H1 (cell line): ENCODE results near the gene MTMR4. TPM values are rescaled to one million over a fixed set of nuclear protein-coding genes. Genes with fewer than 3 reads are reported as not detected.

ENCODE experiments used
- CHD7 ChIP-seq: fragments of 300-600 bp; sonication (generic); IDR thresholded peaks from 2 replicates; pipeline ENCODE4 v1.7.1; 2012; ENCODE audit warnings: low read length, moderate library complexity, mild to moderate bottlenecking, inconsistent platforms; ENCODE audit not compliant: insufficient replicate concordance
- KDM5A ChIP-seq: fragments of 200-600 bp; IDR thresholded peaks from 2 replicates; pipeline ENCODE4 v1.7.1; 2012; ENCODE audit warnings: mild to moderate bottlenecking, low read length, inconsistent platforms, mixed read lengths
- MAX ChIP-seq: IDR thresholded peaks from 2 replicates; pipeline ENCODE4 v1.6.1; 2012; ENCODE audit warnings: inconsistent platforms
- polyA plus RNA-seq, 7 experiments: library from polyadenylated mRNA; depleted of rRNA in 3 of 7; stranded (reverse) in 5 of 7; unstranded in 2 of 7; fragments of >200 nt in 5 of 7; fragments of 200-250 nt in 2 of 7; gene quantifications; 1 replicate in 5 of 7; 2 replicates in 1 of 7; 4 replicates in 1 of 7; pipeline versions ENCODE4 v1.2.1 to v1.2.3, GENCODE V29; 2011 to 2013; ENCODE audit warnings: missing spikeins in 2 of 7, mixed read lengths in 2 of 7
- total RNA-seq: library from RNA; stranded (reverse); fragmentation: NEBNext Ultra II Directional; extraction: Animal tissue kit (Norgen Biotek cat#: 25700); gene quantifications from 2 replicates; pipeline ENCODE4 v1.2.1, GENCODE V29; 2021

The MTMR4 gene
- total and polyA plus RNA-seq, 2 of the 8 experiments (the other 6 are each of a cell fraction or from before 2014, with no cell fraction given) = 15.9 to 39.2 TPM

GRCh38 chr17:58475985-58476384, 38.5 kb downstream of the MTMR4 start (continued):
- no peak for TF ChIP-seq CHD7
- TF ChIP-seq MAX = no peak
- TF ChIP-seq KDM5A = no peak
